ENCODE results near the gene MAPK6.

MAPK6 gene

GRCh38 chr15:52010633-52011595 lies 8.1 kb upstream of the MAPK6 start:
- peak; percentile 30 for DNase-seq (ENCODE audit: low spot score)

- no peak for DNase-seq (ENCODE audit: low spot score)
Observed at GRCh38 chr15:52011711-52012144, 7.3 kb upstream of the MAPK6 start.

GRCh38 chr15:52012210-52012609 lies 6.8 kb upstream of the MAPK6 start:
- no peak for DNase-seq (ENCODE audit: low spot score)

- no peak for DNase-seq (ENCODE audit: low spot score)
Observed at GRCh38 chr15:52013151-52013791, 5.7 kb upstream of the MAPK6 start.

- no peak for DNase-seq (ENCODE audit: low spot score)
Observed at GRCh38 chr15:52014616-52015015, 4.4 kb upstream of the MAPK6 start.

- DNase-seq (ENCODE audit: low spot score): no peak
Observed at GRCh38 chr15:52016316-52016715, 2.7 kb upstream of the MAPK6 start.

GRCh38 chr15:52018244-52018643 lies 775 bp upstream of the MAPK6 start:
- no peak for DNase-seq (ENCODE audit: low spot score)

GRCh38 chr15:52019394-52020220 lies 588 bp downstream of the MAPK6 start:
- peak; percentile 54 for DNase-seq (ENCODE audit: low spot score)

GRCh38 chr15:52020221-52021085 lies 1.4 kb downstream of the MAPK6 start:
- DNase-seq (ENCODE audit: low spot score): no peak

GRCh38 chr15:52021128-52021671 lies 2.2 kb downstream of the MAPK6 start:
- peak; percentile 81 for DNase-seq (ENCODE audit: low spot score)

GRCh38 chr15:52021892-52022540 lies 3.0 kb downstream of the MAPK6 start:
- no peak for DNase-seq (ENCODE audit: low spot score)

GRCh38 chr15:52023169-52023922 lies 4.3 kb downstream of the MAPK6 start:
- no peak for DNase-seq (ENCODE audit: low spot score)

GRCh38 chr15:52028431-52029093 lies 9.5 kb downstream of the MAPK6 start:
- no peak for DNase-seq (ENCODE audit: low spot score)

- no peak for DNase-seq (ENCODE audit: low spot score)
Observed at GRCh38 chr15:52030010-52030409, 11.0 kb downstream of the MAPK6 start.

GRCh38 chr15:52031556-52031955 lies 12.5 kb downstream of the MAPK6 start:
- DNase-seq (ENCODE audit: low spot score): no peak

- no peak for DNase-seq (ENCODE audit: low spot score)
Observed at GRCh38 chr15:52037889-52038505, 19.0 kb downstream of the MAPK6 start.

GRCh38 chr15:52039925-52040781 lies 21.1 kb downstream of the MAPK6 start:
- no peak for DNase-seq (ENCODE audit: low spot score)
